Measurements from ENCODE around the gene VAT1L.

DNA sequence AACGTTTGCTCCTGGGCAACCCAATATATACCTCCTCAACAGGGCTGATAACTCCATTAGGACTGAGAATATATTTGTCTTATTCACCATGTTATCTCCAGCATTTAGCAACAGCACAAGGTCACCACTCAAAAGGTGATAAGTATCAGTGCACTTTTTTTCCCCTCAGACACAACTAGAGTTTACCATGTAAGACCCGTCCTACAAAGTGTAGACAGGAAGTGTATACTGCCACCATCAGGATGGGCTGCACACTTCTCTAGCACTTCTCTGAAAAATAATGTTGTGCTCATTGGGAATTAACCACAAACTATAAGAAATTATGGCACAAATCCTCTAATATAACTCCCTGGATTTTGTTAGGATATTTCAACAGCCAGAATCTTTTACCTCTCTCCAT, 5.7 kb upstream of the VAT1L start:
- TF ChIP-seq, protein P1, sequence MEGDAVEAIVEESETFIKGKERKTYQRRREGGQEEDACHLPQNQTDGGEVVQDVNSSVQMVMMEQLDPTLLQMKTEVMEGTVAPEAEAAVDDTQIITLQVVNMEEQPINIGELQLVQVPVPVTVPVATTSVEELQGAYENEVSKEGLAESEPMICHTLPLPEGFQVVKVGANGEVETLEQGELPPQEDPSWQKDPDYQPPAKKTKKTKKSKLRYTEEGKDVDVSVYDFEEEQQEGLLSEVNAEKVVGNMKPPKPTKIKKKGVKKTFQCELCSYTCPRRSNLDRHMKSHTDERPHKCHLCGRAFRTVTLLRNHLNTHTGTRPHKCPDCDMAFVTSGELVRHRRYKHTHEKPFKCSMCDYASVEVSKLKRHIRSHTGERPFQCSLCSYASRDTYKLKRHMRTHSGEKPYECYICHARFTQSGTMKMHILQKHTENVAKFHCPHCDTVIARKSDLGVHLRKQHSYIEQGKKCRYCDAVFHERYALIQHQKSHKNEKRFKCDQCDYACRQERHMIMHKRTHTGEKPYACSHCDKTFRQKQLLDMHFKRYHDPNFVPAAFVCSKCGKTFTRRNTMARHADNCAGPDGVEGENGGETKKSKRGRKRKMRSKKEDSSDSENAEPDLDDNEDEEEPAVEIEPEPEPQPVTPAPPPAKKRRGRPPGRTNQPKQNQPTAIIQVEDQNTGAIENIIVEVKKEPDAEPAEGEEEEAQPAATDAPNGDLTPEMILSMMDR (IDR thresholded peaks at IDR 0.05), result peak; percentile 32
- TF ChIP-seq ZFX (IDR thresholded peaks at IDR 0.05; ENCODE audit: borderline replicate concordance), result no peak

Measured in 22Rv1 (cell line).